HepG2 (cell line): Measurements from ENCODE around the gene ACOT8. TPM values are rescaled to one million over a fixed set of nuclear protein-coding genes. Genes with fewer than 3 reads are reported as not detected.

Source experiments
- EP300 ChIP-seq, 3 experiments: sonication (generic) in 1 of 3; formaldehyde crosslinking in 1 of 3; IDR thresholded peaks; 2 replicates each; pipeline versions ENCODE4 v1.5.1 to v1.6.1; 2011 to 2020; ENCODE audit warnings: low read depth in 2 of 3, low read length in 2 of 3, borderline replicate concordance in 1 of 3, improper control_type of control experiment in 1 of 3, mild to moderate bottlenecking in 1 of 3, missing genetic modification reagents in 1 of 3, moderate library complexity in 1 of 3
- FOXA3 ChIP-seq: IDR thresholded peaks from 2 replicates; pipeline ENCODE4 v1.6.1; 2016; ENCODE audit warnings: missing genetic modification reagents, missing compliant biosample characterization
- FOXJ3 ChIP-seq: sonication (generic); formaldehyde crosslinking; IDR thresholded peaks from 2 replicates; pipeline ENCODE4 v1.4.0; 2020; ENCODE audit warnings: missing genetic modification reagents, mild to moderate bottlenecking, borderline replicate concordance
- HNRNPH1 ChIP-seq: fragments of 200-400 bp; formaldehyde crosslinking; optimal IDR thresholded peaks from 2 replicates; pipeline ENCODE3; 2017; ENCODE audit warnings: mild to moderate bottlenecking, low read depth, low read length
- RAD21 ChIP-seq: fragments of 450-650 bp; formaldehyde crosslinking; IDR thresholded peaks from 2 replicates; pipeline ENCODE4 v1.5.0; 2020; ENCODE audit warnings: mild to moderate bottlenecking
- RARG ChIP-seq: sonication (generic); formaldehyde crosslinking; IDR thresholded peaks from 2 replicates; pipeline ENCODE4 v1.4.0; 2020; ENCODE audit warnings: low read depth, mild to moderate bottlenecking, missing genetic modification reagents
- XBP1 ChIP-seq: sonication (generic); formaldehyde crosslinking; IDR thresholded peaks from 2 replicates; pipeline ENCODE4 v1.5.0; 2020; ENCODE audit warnings: missing genetic modification reagents
- ZBTB10 ChIP-seq: sonication (generic); formaldehyde crosslinking; IDR thresholded peaks from 2 replicates; pipeline ENCODE4 v1.4.0; 2020; ENCODE audit warnings: missing genetic modification reagents, borderline replicate concordance
- ZBTB2 ChIP-seq: sonication (generic); formaldehyde crosslinking; IDR thresholded peaks from 2 replicates; pipeline ENCODE4 v1.8.0; 2022; ENCODE audit warnings: low read depth, missing genetic modification reagents
- ZFX ChIP-seq: sonication (generic); formaldehyde crosslinking; IDR thresholded peaks from 2 replicates; pipeline ENCODE4 v1.4.0; 2020; ENCODE audit warnings: mild to moderate bottlenecking, low read depth, missing genetic modification reagents, moderate library complexity
- ZNF468 ChIP-seq: sonication (generic); formaldehyde crosslinking; IDR thresholded peaks from 2 replicates; pipeline ENCODE4 v1.8.0; 2022; ENCODE audit warnings: mild to moderate bottlenecking, moderate library complexity, missing genetic modification reagents
- ZNF512 ChIP-seq: sonication (generic); formaldehyde crosslinking; IDR thresholded peaks from 2 replicates; pipeline ENCODE4 v1.4.0; 2020; ENCODE audit warnings: mild to moderate bottlenecking, missing genetic modification reagents
- ZNF605 ChIP-seq: sonication (generic); formaldehyde crosslinking; IDR thresholded peaks from 2 replicates; pipeline ENCODE4 v1.8.0; 2022; ENCODE audit warnings: mild to moderate bottlenecking, missing genetic modification reagents
- ZNF619 ChIP-seq: sonication (generic); formaldehyde crosslinking; IDR thresholded peaks from 2 replicates; pipeline ENCODE4 v1.4.0; 2020; ENCODE audit warnings: mild to moderate bottlenecking, missing genetic modification reagents
- polyA plus RNA-seq, 8 experiments: library from polyadenylated mRNA; depleted of rRNA in 3 of 8; stranded (reverse) in 7 of 8; unstranded in 1 of 8; fragments of >200 nt; fragmentation: Illumina TruSeq in 4 of 8; extraction: Trizol in 4 of 8; gene quantifications; 2 replicates each; pipeline versions ENCODE4 v1.2.1 to v1.2.3, GENCODE V29; 2011 to 2016; ENCODE audit warnings: low read depth in 4 of 8, missing spikeins in 1 of 8, mixed read lengths in 1 of 8; ENCODE audit not compliant: insufficient read depth in 1 of 8
- total RNA-seq, 5 experiments: library from RNA; depleted of rRNA; stranded (reverse); fragments of >200 nt; fragmentation: Illumina TruSeq; extraction: Trizol; gene quantifications; 2 replicates each; pipeline ENCODE4 v1.2.3, GENCODE V29; 2016; ENCODE audit warnings: low read depth in 1 of 5
- TF ChIP-seq, protein P1 (sequence below): sonication (generic); formaldehyde crosslinking; IDR thresholded peaks from 2 replicates; pipeline ENCODE4 v1.8.0; 2022; ENCODE audit warnings: missing genetic modification reagents, mild to moderate bottlenecking, borderline replicate concordance
- TF ChIP-seq, protein P2 (sequence below): sonication (generic); formaldehyde crosslinking; IDR thresholded peaks from 2 replicates; pipeline ENCODE4 v1.8.0; 2022; ENCODE audit warnings: mild to moderate bottlenecking, missing genetic modification reagents, moderate library complexity

Gene ACOT8
- total and polyA plus RNA-seq, 2 of the 13 experiments (the other 11 are each of a cell fraction or from before 2014, with no cell fraction given), result 31.4 to 45.5 TPM

DNA sequence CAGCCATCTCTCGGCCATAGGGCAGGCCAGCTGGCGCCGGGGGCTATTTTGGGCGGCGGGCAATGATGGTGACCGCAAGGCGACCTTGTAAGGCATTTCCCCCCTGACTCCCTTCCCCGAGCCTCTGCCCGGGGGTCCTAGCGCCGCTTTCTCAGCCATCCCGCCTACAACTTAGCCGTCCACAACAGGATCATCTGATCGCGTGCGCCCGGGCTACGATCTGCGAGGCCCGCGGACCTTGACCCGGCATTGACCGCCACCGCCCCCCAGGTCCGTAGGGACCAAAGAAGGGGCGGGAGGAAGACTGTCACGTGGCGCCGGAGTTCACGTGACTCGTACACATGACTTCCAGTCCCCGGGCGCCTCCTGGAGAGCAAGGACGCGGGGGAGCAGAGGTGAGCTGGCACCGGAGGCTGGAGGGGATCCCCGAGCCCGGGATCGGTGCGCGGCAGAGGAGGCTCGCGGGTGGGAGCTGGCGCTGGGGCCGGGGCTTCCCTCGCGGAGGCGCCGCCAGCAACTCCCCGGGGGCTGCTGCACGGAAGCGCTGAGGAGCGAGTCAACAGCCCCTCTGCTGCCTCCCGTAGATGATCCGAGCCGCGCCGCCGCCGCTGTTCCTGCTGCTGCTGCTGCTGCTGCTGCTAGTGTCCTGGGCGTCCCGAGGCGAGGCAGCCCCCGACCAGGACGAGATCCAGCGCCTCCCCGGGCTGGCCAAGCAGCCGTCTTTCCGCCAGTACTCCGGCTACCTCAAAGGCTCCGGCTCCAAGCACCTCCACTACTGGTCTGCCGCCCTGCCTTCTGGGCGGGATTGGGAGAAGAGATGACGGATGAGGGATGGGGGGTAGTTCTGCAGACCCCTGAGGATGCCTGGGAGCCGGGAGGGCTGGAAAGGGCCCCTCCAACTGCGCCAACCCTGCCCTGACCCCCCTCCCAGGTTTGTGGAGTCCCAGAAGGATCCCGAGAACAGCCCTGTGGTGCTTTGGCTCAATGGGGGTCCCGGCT is 34.1 kb upstream of the ACOT8 start, which contains the start of the genes CTSA and NEURL2 (continued):
- TF ChIP-seq, protein P1, sequence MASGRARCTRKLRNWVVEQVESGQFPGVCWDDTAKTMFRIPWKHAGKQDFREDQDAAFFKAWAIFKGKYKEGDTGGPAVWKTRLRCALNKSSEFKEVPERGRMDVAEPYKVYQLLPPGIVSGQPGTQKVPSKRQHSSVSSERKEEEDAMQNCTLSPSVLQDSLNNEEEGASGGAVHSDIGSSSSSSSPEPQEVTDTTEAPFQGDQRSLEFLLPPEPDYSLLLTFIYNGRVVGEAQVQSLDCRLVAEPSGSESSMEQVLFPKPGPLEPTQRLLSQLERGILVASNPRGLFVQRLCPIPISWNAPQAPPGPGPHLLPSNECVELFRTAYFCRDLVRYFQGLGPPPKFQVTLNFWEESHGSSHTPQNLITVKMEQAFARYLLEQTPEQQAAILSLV, result peak; percentile 100
- TF ChIP-seq ZBTB2 (CRISPR knock-in tag), result peak; percentile 95
- TF ChIP-seq, protein P2, sequence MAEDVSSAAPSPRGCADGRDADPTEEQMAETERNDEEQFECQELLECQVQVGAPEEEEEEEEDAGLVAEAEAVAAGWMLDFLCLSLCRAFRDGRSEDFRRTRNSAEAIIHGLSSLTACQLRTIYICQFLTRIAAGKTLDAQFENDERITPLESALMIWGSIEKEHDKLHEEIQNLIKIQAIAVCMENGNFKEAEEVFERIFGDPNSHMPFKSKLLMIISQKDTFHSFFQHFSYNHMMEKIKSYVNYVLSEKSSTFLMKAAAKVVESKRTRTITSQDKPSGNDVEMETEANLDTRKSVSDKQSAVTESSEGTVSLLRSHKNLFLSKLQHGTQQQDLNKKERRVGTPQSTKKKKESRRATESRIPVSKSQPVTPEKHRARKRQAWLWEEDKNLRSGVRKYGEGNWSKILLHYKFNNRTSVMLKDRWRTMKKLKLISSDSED (CRISPR knock-in tag), result peak; percentile 75
- TF ChIP-seq ZBTB10, result peak; percentile 77; the same call in 1 of the 2 replicates
- no peak for TF ChIP-seq ZNF512 (CRISPR knock-in tag)
- peak; percentile 73 for TF ChIP-seq HNRNPH1
- peak; percentile 88 for TF ChIP-seq ZFX
- peak; percentile 90; the same call in 1 of the 2 replicates for TF ChIP-seq FOXJ3 (CRISPR knock-in tag)
- peak; percentile 95 for TF ChIP-seq FOXA3 (CRISPR knock-in tag)
- peak; percentile 87 to 97 for TF ChIP-seq EP300 (IDR thresholded peaks at IDR 0.05; ENCODE audit: low read depth in 2 of 2, low read length in 2 of 2)
- TF ChIP-seq EP300 (CRISPR knock-in tag; IDR thresholded peaks at IDR 0.05; ENCODE audit: borderline replicate concordance), result peak; percentile 95
- TF ChIP-seq RARG, result peak; percentile 99
- peak; percentile 98 for TF ChIP-seq ZNF619 (CRISPR knock-in tag)
- peak; percentile 92 for TF ChIP-seq ZNF468 (CRISPR knock-in tag)
- peak; percentile 66 for TF ChIP-seq RAD21
- TF ChIP-seq XBP1 (CRISPR knock-in tag), result peak; percentile 91
- TF ChIP-seq ZNF605 (CRISPR knock-in tag), result peak; percentile 100
